Loucy (cell line): ENCODE measurements around the gene RSPH9.
"Not testable (repeated sequence)": the region's sequence is repeated elsewhere in the genome, so short reads cannot be mapped to it uniquely, and the experiment has no call there.

Source experiments
- EZH2phosphoT487 ChIP-seq: fragments of 200-600 bp; IDR thresholded peaks from 2 replicates; pipeline ENCODE4 v1.6.1; 2018; ENCODE audit warnings: antibody characterized with exemption, mild to moderate bottlenecking, moderate library complexity, borderline replicate concordance
- TF ChIP-seq, protein P1 (sequence below): fragments of 200-600 bp; sonication (generic); conservative IDR thresholded peaks from 2 replicates; pipeline ENCODE4 v1.5.1; 2014; ENCODE audit warnings: mild to moderate bottlenecking, antibody characterized with exemption, low read length

DNA sequence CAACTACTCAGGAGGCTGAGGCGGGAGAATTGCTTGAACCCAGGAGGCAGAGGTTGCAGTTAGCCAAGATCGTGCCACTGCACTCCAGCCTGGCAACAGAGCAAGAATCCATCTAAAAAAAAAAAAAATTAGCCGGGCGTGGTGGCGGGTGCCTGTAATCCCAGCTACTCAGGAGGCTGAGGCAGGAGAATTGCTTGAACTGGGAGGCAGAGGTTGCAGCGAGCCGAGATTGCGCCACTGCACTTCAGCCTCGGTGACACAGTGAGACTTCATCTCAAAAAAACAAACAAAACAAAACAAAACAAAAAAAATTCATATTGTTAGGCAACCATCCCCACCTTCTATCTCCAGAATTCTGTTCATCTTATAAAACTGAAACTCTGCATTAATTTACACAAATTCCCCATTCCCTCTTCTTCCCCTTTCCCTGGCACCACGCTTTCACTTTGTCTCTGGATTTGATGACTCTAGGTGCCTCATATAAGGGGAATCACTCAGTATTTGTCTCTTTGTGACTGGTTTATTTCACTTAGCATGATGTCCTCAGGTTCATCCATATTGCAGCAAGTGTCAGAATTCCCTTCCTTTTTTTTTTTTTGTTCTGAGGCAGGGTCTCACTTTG, 56.2 kb downstream of the RSPH9 start:
- TF ChIP-seq, protein P1, sequence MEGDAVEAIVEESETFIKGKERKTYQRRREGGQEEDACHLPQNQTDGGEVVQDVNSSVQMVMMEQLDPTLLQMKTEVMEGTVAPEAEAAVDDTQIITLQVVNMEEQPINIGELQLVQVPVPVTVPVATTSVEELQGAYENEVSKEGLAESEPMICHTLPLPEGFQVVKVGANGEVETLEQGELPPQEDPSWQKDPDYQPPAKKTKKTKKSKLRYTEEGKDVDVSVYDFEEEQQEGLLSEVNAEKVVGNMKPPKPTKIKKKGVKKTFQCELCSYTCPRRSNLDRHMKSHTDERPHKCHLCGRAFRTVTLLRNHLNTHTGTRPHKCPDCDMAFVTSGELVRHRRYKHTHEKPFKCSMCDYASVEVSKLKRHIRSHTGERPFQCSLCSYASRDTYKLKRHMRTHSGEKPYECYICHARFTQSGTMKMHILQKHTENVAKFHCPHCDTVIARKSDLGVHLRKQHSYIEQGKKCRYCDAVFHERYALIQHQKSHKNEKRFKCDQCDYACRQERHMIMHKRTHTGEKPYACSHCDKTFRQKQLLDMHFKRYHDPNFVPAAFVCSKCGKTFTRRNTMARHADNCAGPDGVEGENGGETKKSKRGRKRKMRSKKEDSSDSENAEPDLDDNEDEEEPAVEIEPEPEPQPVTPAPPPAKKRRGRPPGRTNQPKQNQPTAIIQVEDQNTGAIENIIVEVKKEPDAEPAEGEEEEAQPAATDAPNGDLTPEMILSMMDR: not testable (repeated sequence)
- not testable (repeated sequence) for TF ChIP-seq EZH2phosphoT487
